Measurements from ENCODE around the gene TIMM44. TPM values are rescaled to one million over a fixed set of nuclear protein-coding genes. Genes with fewer than 3 reads are reported as not detected.
A peak's percentile ranks its signal among the peaks of the same experiment; 100 is the strongest.

TIMM44 gene
- total RNA-seq, 1 donor from 2014 or later: 116 TPM

GRCh38 chr19:7978179-7978825 is 34.8 kb upstream of the TIMM44 start:
- intact Hi-C loops (cut with DNase I): no loop called here
- DNase-seq (no peak), ATAC-seq (ENCODE audit: poor library complexity) (no peak)

- no peak for DNase-seq
- no peak for ATAC-seq (ENCODE audit: poor library complexity)
- intact Hi-C loops (cut with DNase I): no loop called here
Measured at GRCh38 chr19:7977723-7978040, 34.2 kb upstream of the TIMM44 start.

GRCh38 chr19:7977021-7977722 is 33.7 kb upstream of the TIMM44 start:
- DNase-seq (peak; percentile 16), ATAC-seq (ENCODE audit: poor library complexity) (no peak)
- intact Hi-C loops (cut with DNase I): no loop called here

- no peak for ATAC-seq (ENCODE audit: poor library complexity)
- no peak for DNase-seq
- intact Hi-C loops (cut with DNase I): no loop called here
Measured at GRCh38 chr19:7976461-7976860, 33.0 kb upstream of the TIMM44 start.

GRCh38 chr19:7975037-7975436 is 31.6 kb upstream of the TIMM44 start:
- intact Hi-C loops (cut with DNase I): no loop called here
- DNase-seq: peak; percentile 67
- peak; percentile 64 for ATAC-seq (ENCODE audit: poor library complexity)

GRCh38 chr19:7973883-7974282 is 30.4 kb upstream of the TIMM44 start:
- ATAC-seq (ENCODE audit: poor library complexity) (peak; percentile 88), DNase-seq (peak; percentile 83)
- intact Hi-C loops (cut with DNase I): no loop called here

GRCh38 chr19:7971553-7972520 is 28.4 kb upstream of the TIMM44 start:
- intact Hi-C loops (cut with DNase I): no loop called here
- no peak for DNase-seq
- ATAC-seq (ENCODE audit: poor library complexity): no peak

- intact Hi-C loops (cut with DNase I): no loop called here
- DNase-seq (no peak), ATAC-seq (ENCODE audit: poor library complexity) (no peak)
Measured at GRCh38 chr19:7970716-7971448, 27.4 kb upstream of the TIMM44 start.

- DNase-seq: no peak
- intact Hi-C loops (cut with DNase I): no loop called here
- ATAC-seq (ENCODE audit: poor library complexity): no peak
Measured at GRCh38 chr19:7969555-7969939, 26.1 kb upstream of the TIMM44 start.

GRCh38 chr19:7968796-7969554 is 25.5 kb upstream of the TIMM44 start:
- DNase-seq (no peak), ATAC-seq (ENCODE audit: poor library complexity) (no peak)
- intact Hi-C loops (cut with DNase I): no loop called here

- intact Hi-C loops (cut with DNase I): no loop called here
- ATAC-seq (ENCODE audit: poor library complexity) (no peak), DNase-seq (no peak)
Measured at GRCh38 chr19:7968008-7968795, 24.7 kb upstream of the TIMM44 start.

GRCh38 chr19:7965921-7966665 is 22.6 kb upstream of the TIMM44 start:
- ATAC-seq (ENCODE audit: poor library complexity): no peak
- DNase-seq: no peak
- intact Hi-C loops (cut with DNase I): no loop called here

- intact Hi-C loops (cut with DNase I): no loop called here
- DNase-seq (no peak), ATAC-seq (ENCODE audit: poor library complexity) (no peak)
Measured at GRCh38 chr19:7965259-7965841, 21.9 kb upstream of the TIMM44 start.

GRCh38 chr19:7963566-7963965 is 20.1 kb upstream of the TIMM44 start:
- DNase-seq: no peak
- intact Hi-C loops (cut with DNase I): no loop called here
- no peak for ATAC-seq (ENCODE audit: poor library complexity)

GRCh38 chr19:7962644-7963268 is 19.3 kb upstream of the TIMM44 start:
- ATAC-seq (ENCODE audit: poor library complexity) (no peak), DNase-seq (no peak)
- intact Hi-C loops (cut with DNase I): no loop called here

GRCh38 chr19:7961920-7962626 is 18.6 kb upstream of the TIMM44 start:
- ATAC-seq (ENCODE audit: poor library complexity) (no peak), DNase-seq (no peak)
- intact Hi-C loops (cut with DNase I): no loop called here
